Measurements from ENCODE around the gene KRT3. TPM values are rescaled to one million over a fixed set of nuclear protein-coding genes. Genes with fewer than 3 reads are reported as not detected.

KRT3 gene
- total and polyA plus RNA-seq, 9 of the 15 experiments (the other 6 are each of a cell fraction or from before 2014, with no cell fraction given): not detected

DNA sequence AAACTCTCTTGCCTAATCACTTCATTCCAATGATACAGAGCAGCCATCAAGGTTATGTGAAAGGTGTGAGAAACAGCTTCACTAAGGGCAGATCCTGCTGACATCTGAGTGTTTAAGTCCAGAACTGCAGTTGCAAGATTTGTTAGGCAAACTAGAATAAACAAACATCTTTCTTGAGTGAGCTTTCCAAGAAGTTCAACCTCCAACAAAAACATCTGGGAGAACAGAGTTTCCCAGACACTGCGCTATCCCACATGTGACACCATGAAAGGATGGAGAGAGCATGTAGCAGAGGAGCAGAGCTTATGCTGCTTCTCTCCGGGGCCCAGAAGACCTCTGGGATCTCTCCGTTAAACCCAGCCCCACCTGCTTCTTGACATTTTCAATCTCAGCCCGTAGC is 24.4 kb downstream of the KRT3 start (continued):
- TF ChIP-seq, protein P1, sequence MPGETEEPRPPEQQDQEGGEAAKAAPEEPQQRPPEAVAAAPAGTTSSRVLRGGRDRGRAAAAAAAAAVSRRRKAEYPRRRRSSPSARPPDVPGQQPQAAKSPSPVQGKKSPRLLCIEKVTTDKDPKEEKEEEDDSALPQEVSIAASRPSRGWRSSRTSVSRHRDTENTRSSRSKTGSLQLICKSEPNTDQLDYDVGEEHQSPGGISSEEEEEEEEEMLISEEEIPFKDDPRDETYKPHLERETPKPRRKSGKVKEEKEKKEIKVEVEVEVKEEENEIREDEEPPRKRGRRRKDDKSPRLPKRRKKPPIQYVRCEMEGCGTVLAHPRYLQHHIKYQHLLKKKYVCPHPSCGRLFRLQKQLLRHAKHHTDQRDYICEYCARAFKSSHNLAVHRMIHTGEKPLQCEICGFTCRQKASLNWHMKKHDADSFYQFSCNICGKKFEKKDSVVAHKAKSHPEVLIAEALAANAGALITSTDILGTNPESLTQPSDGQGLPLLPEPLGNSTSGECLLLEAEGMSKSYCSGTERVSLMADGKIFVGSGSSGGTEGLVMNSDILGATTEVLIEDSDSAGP (CRISPR knock-in tag; IDR thresholded peaks at IDR 0.05): no peak
- TF ChIP-seq ZNF282 (CRISPR knock-in tag; IDR thresholded peaks at IDR 0.05): no peak

DNA sequence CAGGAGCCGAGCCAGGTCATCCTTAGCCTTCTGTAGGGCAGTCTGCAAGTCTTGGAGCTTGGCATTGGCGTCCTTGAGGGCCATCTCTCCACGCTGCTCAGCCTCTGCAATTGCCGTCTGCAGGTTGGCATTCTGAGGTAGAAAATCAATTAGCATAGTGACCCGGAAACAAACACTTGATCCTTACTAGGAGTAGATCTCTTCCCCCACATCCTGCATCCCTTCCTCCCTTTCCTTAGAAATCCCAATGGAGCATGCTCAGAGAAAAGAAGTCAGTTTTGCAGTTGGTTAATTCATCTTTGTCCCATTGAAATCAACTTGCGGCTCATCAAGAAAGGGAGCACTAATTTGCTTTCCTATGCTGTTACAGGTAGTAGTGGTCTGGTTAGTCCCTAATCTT is 24.8 kb downstream of the KRT3 start:
- POLR2A ChIA-PET: no interaction called here
- intact Hi-C loops (cut with micrococcal nuclease): no loop called here
- no TSS peak for BruUV-seq (replicated peaks)
- TF ChIP-seq, protein P2, sequence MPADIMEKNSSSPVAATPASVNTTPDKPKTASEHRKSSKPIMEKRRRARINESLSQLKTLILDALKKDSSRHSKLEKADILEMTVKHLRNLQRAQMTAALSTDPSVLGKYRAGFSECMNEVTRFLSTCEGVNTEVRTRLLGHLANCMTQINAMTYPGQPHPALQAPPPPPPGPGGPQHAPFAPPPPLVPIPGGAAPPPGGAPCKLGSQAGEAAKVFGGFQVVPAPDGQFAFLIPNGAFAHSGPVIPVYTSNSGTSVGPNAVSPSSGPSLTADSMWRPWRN (IDR thresholded peaks at IDR 0.05; ENCODE audit: low read depth): no peak
- TF ChIP-seq EZH2 (IDR thresholded peaks at IDR 0.05; ENCODE audit: borderline replicate concordance, low read depth, low read length): no peak
- Histone ChIP-seq H3K4me1 (replicated peaks in 1 of 2; ENCODE audit: control insufficient read depth in 2 of 2, insufficient read depth in 2 of 2, low read length in 2 of 2) (no peaks in the 10 kb centered on the region), H3K9me3 (replicated peaks; ENCODE audit: control insufficient read depth, insufficient read depth, low read depth, low read length) (no peaks in the 10 kb centered on the region), H4K20me1 (replicated peaks; ENCODE audit: control insufficient read depth, insufficient read depth, low read length) (no peaks in the 10 kb centered on the region; the same call in none of the 2 replicates), H3K36me3 (ENCODE audit: control insufficient read depth, insufficient read depth, low read length) (no peaks in the 10 kb centered on the region), H3K27me3 (ENCODE audit: control insufficient read depth in 2 of 2, insufficient read depth in 2 of 2, low read length in 2 of 2) (peaks cover 22 to 61% of the 10 kb centered on the region in 2 experiments), H3K4me2 (ENCODE audit: insufficient read depth, low read length) (no peak overlapping the region), H3K9ac (ENCODE audit: insufficient read depth in 1 of 2, low read depth in 2 of 2, low read length in 2 of 2) (no peak overlapping the region), H3K27ac (ENCODE audit: extremely low read depth, low read depth, low read length) (no peak overlapping the region), H3K79me2 (ENCODE audit: control insufficient read depth, insufficient read depth, low read length) (no peaks in the 10 kb centered on the region), H2AFZ (ENCODE audit: low read depth, low read length) (no peak overlapping the region), H3K4me3 (no peak overlapping the region), H3K9me1 (ENCODE audit: control insufficient read depth, insufficient read depth, low read length) (no peaks in the 10 kb centered on the region)
- CTCF ChIA-PET (ENCODE audit: low intra/inter-chr PET ratio): no interaction called here
- in situ Hi-C loops (cut with MboI): no loop called here
- ATAC-seq (no peak), FAIRE-seq (no peak), DNase-seq (ENCODE audit: extremely low read depth in 1 of 4, low spot score in 3 of 4) (no peak)
- WGBS (ENCODE audit: insufficient coverage, low coverage, missing lambda C conversion rate): 1% methylated on average over 6 of the region's 6 CpGs
